Kasumi-1 (cell line): ENCODE measurements around the gene PIGZ.

ENCODE experiments used
- DNase-seq, 2 experiments: peaks; one replicate each; lab custom pipeline; 2025; lab: John Stamatoyannopoulos, UW

PIGZ gene

GRCh38 chr3:197001106-197001971 is 32.7 kb upstream of the PIGZ start:
- no peak for DNase-seq

GRCh38 chr3:197000211-197000610 is 31.6 kb upstream of the PIGZ start:
- DNase-seq, result no peak

DNA sequence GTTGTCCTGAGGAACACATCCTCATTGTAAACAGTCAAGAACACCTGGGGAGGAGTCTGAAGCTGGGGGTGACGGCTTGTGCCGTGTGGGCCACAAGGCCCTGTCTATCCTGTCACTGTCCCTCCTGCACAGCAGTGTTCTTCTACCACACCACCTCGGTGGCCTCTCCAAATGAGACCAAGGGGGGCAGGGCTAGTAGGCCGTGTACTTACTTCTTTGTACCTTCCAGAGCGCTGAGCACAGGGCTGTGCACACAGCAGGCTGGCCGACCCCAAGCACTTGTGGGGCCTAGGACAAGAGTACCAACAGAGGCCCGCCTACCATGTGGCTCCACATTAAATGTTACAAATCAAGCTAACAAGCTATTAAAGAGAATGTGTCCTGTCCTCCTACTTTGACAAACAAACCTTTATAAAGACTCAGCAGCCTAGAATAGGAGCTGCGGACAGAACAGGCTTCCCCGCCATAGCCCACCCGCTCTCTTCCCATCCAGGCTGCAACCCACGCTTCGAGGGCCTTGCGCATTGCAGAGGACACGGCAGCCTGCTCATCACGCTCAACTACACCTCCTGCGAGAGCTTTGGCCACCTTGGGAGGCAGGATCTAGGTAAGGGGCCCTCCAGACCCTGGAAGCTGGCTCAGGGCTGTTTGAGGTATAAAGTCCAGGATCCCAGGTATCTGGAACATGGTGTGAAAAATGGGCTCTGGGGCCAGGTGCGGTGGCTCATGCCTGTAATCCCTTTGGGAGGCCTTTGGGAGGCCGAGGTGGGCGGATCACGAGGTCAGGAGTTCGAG is 30.5 kb upstream of the PIGZ start:
- DNase-seq, result no peak

- DNase-seq, result no peak
These were observed 28.7 kb upstream of the PIGZ start for GRCh38 chr3:196997311-196997710.

DNA sequence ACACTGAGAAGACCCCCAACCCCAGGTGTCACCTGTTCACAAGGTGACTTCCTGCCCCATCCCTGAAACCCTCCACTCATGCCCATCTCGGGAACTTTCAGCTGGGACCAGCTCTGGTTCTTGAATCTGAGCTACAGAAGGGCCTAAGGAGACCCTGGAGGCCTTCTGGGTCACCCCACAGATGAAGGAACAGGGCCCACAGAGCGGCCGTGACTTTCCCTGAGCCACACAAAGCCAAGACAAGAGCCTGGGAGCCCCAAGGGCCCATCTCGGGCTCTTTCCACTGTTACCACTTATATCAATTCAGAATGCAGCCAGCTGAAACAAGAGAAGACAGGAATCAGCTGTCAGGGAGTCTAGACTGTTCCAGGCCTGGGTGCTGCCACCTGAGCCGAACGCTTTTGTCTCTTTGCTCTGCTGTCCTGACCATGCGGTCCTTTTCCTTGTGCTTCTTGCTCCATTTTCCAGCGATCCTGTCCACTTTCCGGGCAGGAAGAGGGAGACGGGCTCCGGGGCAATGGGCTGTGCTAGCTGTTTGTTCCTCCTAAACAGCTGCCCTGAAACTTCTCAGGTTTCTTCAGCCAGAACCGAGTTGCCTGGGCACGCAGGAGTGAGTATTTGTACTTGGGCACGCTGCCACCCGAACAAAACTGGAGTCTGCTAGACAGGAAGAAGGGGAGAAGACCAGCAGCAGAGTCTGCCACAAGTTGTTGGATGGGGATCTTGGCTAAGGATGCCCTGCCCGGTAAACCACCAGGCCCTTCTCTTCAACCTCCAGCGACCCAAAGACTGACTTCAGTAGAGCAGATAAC is 28.0 kb upstream of the PIGZ start:
- no peak for DNase-seq

DNA sequence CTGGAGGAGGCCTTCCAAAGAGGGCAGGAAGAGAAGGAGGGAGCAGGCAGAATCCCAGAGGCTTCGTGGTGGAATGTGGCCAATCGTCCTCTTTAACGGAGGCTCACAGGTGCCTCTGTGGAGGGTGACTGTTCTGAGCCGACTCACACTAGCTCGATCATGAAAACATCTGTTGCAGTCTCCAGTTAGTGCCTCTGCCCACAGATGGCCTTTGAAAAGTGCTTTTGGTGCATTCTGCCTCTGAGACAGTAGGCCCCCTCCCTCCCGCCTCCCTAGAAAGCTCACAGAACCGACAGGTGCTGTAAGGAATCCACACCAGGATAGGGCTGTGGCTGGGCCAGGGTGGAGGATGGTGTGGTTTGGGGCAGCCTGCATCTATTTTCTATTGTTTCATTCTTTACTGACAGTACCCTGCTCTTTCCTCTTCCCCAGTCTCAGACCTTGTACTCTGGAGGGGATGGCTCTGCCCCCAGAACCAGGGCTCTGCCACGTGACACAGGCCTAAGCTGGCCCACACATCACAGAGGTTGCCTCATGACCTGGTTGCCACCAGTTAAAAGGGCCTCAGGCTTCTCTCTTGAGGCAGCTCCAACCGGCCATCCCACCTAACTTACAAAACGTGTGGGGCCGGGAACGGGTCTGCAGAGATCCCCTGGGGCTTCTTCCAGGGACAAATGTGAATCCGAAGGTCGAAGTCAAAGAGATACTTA is 27.2 kb upstream of the PIGZ start:
- DNase-seq, result no peak

- DNase-seq, result no peak
These were observed 26.4 kb upstream of the PIGZ start for GRCh38 chr3:196995027-196995426.

GRCh38 chr3:196994056-196994455 is 25.4 kb upstream of the PIGZ start:
- DNase-seq, result no peak

GRCh38 chr3:196992461-196993065 is 23.9 kb upstream of the PIGZ start:
- no peak for DNase-seq

DNA sequence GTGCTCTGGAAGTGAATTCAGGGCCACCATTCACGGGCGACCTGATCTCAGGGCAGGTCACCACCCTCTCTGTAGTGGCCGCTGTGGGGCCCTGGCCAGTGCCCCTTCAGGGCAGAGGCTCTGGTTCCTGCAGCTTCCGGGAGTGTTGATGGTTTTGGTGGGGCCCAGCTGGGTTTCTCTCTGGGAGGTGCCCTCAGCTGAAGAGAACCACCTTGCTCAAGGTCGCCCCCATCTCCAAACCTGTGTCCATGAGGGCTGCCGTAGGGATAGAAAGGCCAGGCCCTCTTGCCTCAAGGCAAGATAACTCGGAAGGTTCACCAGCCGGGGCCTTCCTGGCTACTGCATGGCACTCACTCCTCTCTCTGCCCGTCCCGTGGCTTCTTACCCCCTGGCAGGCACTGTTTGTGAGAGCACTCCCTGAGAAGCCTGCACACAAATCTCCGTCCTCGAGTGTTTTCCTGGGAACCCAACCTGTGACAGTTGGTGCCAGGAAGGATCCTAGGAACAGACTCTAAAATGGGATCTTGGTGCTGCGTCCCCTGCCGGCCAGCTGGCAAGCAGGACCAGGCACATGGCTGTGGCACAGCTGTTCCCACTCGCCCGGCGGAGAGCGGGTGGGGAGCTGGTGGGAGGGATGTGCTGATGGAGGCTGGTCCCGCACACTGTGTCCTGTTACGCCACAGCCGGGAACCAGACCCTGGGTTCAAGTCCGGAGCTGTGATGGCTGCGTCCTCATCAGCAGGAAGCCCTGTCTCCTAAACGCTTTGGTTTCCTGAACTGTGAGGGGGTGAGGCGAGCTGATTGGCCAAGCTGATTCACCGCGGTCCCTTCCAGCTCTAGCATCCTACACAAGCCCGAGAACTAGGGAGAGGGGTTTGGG is 23.2 kb upstream of the PIGZ start:
- no peak for DNase-seq

DNA sequence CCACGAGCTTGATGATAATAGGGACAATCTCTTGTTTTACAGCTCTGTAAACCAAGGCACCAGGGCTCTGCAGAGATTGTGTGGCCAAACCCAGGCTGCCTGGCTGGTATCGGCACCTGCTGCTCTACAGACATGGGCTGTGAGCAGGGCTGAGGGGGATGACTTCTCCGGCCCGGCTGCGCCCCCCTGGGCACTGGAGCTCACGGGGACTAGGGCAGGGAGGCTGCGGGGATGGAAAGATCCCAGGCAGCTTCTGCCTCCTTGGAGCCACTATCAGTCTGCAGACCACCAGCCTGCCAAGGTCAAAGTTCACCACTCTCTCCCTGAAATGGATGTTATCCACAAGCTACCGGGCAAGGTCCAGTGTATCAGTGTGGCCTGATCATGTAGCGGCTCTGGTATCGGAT is 22.0 kb upstream of the PIGZ start:
- DNase-seq, result no peak

DNA sequence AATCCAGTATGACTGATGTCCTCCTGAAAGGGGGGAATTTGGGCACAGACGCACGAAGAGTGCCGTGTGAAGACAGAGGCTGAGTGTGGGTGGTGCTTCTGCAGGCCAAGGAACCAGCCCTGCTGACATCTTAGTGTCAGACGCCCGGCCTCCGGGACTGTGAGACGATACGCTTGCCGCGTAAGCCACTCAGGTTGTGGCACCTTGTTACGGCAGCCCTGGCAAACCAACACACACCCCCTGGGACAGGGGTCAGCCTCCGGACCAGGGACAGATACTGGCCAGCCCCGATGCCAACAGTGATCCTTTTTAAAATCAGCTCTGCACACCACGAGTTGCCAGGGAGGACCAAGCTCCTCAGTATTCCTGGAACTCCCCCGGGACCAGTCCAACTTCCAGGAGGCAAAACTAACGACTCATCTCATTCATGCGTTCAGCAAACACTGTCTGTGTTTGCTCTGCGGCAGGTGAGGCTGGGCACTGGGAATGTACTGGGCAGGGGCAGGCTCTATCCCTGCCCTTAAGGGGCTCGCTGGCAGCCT is 21.2 kb upstream of the PIGZ start:
- DNase-seq, result no peak

DNA sequence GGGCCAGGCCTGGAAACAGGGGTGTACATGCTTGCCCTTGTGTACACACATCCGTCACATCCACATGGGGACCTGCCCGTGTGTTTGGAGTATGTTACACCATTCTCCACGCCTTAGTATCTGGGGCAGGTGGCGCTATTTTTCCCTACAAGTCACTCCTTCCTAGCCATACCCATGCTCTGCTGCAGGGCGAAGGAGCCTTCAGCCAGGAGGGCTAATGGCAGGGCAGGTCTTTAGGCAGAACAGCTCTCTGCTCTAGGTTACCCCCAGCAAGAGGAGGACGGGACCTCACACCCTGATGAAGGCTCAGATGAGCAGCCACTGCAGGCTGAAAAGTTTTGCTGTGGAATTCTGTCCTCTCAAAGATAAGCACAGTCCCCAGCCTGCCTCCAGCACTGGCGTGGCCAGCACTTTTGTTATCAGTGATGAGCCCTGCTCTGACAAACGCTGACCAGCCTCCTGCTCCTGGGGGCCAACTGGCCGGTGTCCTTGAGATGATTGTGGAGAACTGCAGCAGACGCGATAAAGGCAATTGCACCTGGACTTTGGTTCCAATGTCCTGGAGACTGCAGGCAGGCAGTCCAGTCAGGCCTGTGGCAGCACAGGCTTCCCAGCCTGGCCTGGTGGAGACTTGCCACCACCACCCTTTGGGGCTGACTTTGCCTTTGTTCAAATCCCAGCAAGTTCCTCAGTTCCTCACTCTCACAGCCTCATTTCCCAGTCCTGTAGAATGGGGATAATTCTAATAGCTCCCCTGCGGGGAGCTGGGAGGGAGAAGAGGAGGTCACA is 19.8 kb upstream of the PIGZ start:
- DNase-seq, result peak in 1 of 2 experiments; percentile 15

DNA sequence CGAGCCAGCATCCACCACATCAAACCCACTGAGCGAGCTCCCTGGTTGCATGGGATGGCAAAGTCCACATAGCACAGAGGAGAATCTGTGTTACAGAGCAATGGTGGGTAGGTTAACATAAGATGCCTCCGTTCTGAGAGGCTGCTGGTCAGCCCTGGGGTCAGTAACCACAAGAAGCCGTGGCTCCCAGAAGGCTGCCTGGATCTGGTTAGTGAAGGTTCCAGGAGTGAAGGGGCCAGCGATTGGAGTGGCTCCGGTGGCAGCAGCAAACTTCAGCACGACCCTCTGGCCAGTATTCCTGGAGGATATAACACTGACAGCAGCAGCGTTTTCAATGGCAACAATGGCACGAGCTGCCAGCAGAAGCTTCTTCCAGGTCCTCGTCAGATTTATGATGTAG is 18.4 kb upstream of the PIGZ start:
- no peak for DNase-seq

GRCh38 chr3:196985954-196986885 is 17.6 kb upstream of the PIGZ start:
- no peak for DNase-seq

GRCh38 chr3:196985298-196985697 is 16.7 kb upstream of the PIGZ start:
- no peak for DNase-seq

DNA sequence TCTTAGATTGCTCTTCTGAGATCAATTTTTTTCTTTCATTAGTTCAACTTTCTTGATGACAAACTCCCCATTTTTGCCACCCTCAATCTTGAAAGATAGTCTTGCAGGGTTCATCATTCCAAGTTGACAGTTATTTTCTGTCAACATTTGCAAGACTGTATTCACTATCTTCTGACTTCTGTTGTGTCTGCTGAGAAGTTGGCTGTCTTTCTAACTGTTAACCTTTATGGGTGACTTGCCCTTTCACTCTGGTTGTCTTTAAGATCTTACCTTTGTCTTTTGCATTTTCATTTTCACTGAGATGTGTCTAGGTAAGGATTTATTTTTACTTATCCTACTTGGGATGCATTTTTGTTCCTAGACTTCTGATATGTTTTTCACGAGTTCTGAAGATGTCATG is 14.6 kb upstream of the PIGZ start:
- no peak for DNase-seq

DNA sequence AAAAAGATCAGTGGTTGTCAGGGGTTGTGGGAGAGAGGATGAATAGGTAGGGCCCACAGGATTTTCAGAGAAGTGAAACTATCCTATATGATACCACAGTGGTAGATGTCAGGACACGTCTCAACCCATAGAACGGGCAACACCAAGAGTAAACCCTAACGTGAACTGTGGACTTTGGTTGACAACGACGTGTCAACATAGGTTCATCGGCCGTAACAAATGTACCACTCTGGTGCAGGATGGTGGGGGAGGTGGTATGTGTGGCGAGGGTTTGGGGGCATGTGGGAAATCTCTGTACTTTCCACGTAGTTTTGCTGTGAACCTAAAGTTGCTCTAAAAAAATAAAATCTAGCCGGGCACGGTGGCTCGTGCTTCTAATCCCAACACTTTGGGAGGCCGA is 13.0 kb upstream of the PIGZ start:
- no peak for DNase-seq
